GM12865 (cell line): ENCODE results near the gene LSR.

Source experiments
- DNase-seq: peaks from one replicate; pipeline ENCODE4 v3.0.0; 2010; ENCODE audit warnings: low read depth
- H3K4me3 ChIP-seq: 2 replicates; pipeline ENCODE4 v1.5.1; 2011; ENCODE audit warnings: mild to moderate bottlenecking, low read depth, low read length, control low read depth
- CTCF ChIP-seq: IDR thresholded peaks from 2 replicates; pipeline ENCODE4 v1.5.1; 2011; ENCODE audit warnings: low read length, control low read depth, low read depth, inconsistent platforms; ENCODE audit not compliant: insufficient read depth; ENCODE audit errors: missing control alignments

Gene LSR

GRCh38 chr19:35260694-35261304 lies 12.0 kb downstream of the LSR start:
- no peak overlapping the region for H3K4me3 ChIP-seq
- TF ChIP-seq CTCF, result no peak
- no peak for DNase-seq

GRCh38 chr19:35261356-35262100 lies 12.7 kb downstream of the LSR start:
- no peak for DNase-seq
- H3K4me3 ChIP-seq, result no peak overlapping the region
- no peak for TF ChIP-seq CTCF

GRCh38 chr19:35262101-35262761 lies 13.4 kb downstream of the LSR start:
- no peak overlapping the region for H3K4me3 ChIP-seq
- DNase-seq, result no peak
- TF ChIP-seq CTCF, result no peak

GRCh38 chr19:35264268-35265125 lies 15.7 kb downstream of the LSR start:
- no peak for DNase-seq
- no peak overlapping the region for H3K4me3 ChIP-seq
- TF ChIP-seq CTCF, result no peak

GRCh38 chr19:35265126-35265899 lies 16.5 kb downstream of the LSR start:
- no peak for DNase-seq
- TF ChIP-seq CTCF, result no peak
- no peak overlapping the region for H3K4me3 ChIP-seq
